WTC11 (cell line): Measurements from ENCODE around the gene SNX32.

Experiments
- TEAD4 ChIP-seq: sonication (generic); formaldehyde crosslinking; IDR thresholded peaks from 2 replicates; pipeline ENCODE4 v1.8.0; 2022; ENCODE audit warnings: mild to moderate bottlenecking, missing genetic modification reagents
- TF ChIP-seq, protein P1 (sequence below): fragments of 200-600 bp; IDR thresholded peaks from 2 replicates; pipeline ENCODE4 v1.8.0; 2022; ENCODE audit warnings: antibody characterized with exemption
- TF ChIP-seq, protein P2 (sequence below): sonication (generic); formaldehyde crosslinking; IDR thresholded peaks from 2 replicates; pipeline ENCODE4 v1.8.1; 2023; ENCODE audit warnings: mild to moderate bottlenecking, missing genetic modification reagents, borderline replicate concordance
- TF ChIP-seq, protein P3 (sequence below): sonication (generic); formaldehyde crosslinking; IDR thresholded peaks from 2 replicates; pipeline ENCODE4 v1.8.0; 2023; ENCODE audit warnings: mild to moderate bottlenecking, missing genetic modification reagents
- TF ChIP-seq, protein P4 (sequence below): fragments of 250-450 bp; sonication (Bioruptor Pico); IDR thresholded peaks from 2 replicates; pipeline ENCODE4 v1.9.0; 2021; ENCODE audit warnings: mild to moderate bottlenecking, borderline replicate concordance

DNA sequence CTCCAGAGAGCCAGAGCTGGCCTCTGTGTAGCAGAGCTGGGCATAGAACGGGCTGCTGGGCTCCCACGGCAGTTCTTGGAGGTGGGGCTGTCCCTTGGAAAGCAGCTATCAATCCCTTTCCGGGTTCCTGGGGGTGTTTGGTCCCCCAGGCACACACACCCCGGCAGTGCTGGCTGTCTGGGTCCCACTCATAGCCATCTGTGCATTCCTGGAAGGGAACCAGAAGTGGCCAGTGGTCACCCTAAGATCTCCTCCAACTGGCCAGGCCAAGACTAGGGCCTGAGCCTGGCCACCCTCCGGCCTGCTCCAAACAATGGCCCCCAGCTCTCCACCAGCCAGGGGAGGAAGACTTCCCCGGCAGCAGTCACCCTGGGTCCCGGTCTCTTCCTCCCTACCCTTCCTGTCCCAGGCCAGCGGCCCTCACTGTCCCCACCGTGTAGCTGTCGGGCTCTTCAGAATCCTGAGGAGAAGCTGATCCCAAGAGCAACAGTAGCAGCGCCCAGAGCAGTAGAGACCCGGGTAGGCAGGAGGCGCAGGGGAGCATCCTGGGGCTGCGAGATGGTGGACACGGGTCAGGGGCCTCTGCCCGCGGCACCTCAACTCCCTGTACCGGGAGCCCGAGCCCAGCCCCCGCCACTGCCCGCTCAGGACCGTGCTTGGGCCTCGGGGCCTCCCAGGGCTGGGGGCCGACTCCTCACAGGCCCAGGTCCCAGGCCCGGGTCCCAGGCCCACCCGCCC is 38.2 kb downstream of the SNX32 start:
- TF ChIP-seq, protein P1, sequence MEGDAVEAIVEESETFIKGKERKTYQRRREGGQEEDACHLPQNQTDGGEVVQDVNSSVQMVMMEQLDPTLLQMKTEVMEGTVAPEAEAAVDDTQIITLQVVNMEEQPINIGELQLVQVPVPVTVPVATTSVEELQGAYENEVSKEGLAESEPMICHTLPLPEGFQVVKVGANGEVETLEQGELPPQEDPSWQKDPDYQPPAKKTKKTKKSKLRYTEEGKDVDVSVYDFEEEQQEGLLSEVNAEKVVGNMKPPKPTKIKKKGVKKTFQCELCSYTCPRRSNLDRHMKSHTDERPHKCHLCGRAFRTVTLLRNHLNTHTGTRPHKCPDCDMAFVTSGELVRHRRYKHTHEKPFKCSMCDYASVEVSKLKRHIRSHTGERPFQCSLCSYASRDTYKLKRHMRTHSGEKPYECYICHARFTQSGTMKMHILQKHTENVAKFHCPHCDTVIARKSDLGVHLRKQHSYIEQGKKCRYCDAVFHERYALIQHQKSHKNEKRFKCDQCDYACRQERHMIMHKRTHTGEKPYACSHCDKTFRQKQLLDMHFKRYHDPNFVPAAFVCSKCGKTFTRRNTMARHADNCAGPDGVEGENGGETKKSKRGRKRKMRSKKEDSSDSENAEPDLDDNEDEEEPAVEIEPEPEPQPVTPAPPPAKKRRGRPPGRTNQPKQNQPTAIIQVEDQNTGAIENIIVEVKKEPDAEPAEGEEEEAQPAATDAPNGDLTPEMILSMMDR, result no peak
- TF ChIP-seq, protein P2, sequence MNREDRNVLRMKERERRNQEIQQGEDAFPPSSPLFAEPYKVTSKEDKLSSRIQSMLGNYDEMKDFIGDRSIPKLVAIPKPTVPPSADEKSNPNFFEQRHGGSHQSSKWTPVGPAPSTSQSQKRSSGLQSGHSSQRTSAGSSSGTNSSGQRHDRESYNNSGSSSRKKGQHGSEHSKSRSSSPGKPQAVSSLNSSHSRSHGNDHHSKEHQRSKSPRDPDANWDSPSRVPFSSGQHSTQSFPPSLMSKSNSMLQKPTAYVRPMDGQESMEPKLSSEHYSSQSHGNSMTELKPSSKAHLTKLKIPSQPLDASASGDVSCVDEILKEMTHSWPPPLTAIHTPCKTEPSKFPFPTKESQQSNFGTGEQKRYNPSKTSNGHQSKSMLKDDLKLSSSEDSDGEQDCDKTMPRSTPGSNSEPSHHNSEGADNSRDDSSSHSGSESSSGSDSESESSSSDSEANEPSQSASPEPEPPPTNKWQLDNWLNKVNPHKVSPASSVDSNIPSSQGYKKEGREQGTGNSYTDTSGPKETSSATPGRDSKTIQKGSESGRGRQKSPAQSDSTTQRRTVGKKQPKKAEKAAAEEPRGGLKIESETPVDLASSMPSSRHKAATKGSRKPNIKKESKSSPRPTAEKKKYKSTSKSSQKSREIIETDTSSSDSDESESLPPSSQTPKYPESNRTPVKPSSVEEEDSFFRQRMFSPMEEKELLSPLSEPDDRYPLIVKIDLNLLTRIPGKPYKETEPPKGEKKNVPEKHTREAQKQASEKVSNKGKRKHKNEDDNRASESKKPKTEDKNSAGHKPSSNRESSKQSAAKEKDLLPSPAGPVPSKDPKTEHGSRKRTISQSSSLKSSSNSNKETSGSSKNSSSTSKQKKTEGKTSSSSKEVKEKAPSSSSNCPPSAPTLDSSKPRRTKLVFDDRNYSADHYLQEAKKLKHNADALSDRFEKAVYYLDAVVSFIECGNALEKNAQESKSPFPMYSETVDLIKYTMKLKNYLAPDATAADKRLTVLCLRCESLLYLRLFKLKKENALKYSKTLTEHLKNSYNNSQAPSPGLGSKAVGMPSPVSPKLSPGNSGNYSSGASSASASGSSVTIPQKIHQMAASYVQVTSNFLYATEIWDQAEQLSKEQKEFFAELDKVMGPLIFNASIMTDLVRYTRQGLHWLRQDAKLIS (CRISPR knock-in tag), result no peak
- no peak for TF ChIP-seq TEAD4 (CRISPR knock-in tag)
- TF ChIP-seq, protein P3, sequence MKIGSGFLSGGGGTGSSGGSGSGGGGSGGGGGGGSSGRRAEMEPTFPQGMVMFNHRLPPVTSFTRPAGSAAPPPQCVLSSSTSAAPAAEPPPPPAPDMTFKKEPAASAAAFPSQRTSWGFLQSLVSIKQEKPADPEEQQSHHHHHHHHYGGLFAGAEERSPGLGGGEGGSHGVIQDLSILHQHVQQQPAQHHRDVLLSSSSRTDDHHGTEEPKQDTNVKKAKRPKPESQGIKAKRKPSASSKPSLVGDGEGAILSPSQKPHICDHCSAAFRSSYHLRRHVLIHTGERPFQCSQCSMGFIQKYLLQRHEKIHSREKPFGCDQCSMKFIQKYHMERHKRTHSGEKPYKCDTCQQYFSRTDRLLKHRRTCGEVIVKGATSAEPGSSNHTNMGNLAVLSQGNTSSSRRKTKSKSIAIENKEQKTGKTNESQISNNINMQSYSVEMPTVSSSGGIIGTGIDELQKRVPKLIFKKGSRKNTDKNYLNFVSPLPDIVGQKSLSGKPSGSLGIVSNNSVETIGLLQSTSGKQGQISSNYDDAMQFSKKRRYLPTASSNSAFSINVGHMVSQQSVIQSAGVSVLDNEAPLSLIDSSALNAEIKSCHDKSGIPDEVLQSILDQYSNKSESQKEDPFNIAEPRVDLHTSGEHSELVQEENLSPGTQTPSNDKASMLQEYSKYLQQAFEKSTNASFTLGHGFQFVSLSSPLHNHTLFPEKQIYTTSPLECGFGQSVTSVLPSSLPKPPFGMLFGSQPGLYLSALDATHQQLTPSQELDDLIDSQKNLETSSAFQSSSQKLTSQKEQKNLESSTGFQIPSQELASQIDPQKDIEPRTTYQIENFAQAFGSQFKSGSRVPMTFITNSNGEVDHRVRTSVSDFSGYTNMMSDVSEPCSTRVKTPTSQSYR, result no peak
- TF ChIP-seq, protein P4, sequence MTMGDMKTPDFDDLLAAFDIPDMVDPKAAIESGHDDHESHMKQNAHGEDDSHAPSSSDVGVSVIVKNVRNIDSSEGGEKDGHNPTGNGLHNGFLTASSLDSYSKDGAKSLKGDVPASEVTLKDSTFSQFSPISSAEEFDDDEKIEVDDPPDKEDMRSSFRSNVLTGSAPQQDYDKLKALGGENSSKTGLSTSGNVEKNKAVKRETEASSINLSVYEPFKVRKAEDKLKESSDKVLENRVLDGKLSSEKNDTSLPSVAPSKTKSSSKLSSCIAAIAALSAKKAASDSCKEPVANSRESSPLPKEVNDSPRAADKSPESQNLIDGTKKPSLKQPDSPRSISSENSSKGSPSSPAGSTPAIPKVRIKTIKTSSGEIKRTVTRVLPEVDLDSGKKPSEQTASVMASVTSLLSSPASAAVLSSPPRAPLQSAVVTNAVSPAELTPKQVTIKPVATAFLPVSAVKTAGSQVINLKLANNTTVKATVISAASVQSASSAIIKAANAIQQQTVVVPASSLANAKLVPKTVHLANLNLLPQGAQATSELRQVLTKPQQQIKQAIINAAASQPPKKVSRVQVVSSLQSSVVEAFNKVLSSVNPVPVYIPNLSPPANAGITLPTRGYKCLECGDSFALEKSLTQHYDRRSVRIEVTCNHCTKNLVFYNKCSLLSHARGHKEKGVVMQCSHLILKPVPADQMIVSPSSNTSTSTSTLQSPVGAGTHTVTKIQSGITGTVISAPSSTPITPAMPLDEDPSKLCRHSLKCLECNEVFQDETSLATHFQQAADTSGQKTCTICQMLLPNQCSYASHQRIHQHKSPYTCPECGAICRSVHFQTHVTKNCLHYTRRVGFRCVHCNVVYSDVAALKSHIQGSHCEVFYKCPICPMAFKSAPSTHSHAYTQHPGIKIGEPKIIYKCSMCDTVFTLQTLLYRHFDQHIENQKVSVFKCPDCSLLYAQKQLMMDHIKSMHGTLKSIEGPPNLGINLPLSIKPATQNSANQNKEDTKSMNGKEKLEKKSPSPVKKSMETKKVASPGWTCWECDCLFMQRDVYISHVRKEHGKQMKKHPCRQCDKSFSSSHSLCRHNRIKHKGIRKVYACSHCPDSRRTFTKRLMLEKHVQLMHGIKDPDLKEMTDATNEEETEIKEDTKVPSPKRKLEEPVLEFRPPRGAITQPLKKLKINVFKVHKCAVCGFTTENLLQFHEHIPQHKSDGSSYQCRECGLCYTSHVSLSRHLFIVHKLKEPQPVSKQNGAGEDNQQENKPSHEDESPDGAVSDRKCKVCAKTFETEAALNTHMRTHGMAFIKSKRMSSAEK (CRISPR knock-in tag), result no peak
